ENCODE data around the gene USP9X.

DNA sequence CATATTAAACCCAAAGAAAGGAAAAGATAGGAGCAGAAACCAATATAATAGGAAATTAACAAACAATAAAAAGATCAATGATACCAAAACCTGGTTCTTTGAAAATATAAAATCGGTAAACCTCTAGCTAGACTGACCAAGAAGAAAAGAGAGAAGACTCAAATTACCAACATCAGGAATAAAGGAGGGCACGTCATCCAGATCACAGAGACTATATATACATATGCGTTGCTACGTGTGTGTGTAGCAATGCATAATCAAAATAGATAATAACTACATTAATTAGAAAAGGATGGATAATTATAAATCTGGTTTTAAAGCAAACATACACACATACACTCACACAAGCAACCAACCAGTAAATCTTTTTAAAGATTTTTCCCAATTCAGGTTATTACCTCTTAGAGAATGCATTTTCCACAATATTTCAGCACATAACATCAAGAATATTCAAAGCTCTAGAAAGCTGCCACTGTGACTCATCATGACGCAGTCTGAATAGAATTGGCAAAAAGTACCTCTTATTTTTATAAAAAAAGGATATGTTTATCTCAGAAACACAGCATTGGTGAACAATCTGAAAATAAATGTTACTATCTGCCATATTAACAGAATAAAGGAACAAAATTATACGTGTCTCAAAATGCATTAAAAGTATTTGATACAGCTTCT is 41.4 kb upstream of the USP9X start:
- TF ChIP-seq, protein P1, sequence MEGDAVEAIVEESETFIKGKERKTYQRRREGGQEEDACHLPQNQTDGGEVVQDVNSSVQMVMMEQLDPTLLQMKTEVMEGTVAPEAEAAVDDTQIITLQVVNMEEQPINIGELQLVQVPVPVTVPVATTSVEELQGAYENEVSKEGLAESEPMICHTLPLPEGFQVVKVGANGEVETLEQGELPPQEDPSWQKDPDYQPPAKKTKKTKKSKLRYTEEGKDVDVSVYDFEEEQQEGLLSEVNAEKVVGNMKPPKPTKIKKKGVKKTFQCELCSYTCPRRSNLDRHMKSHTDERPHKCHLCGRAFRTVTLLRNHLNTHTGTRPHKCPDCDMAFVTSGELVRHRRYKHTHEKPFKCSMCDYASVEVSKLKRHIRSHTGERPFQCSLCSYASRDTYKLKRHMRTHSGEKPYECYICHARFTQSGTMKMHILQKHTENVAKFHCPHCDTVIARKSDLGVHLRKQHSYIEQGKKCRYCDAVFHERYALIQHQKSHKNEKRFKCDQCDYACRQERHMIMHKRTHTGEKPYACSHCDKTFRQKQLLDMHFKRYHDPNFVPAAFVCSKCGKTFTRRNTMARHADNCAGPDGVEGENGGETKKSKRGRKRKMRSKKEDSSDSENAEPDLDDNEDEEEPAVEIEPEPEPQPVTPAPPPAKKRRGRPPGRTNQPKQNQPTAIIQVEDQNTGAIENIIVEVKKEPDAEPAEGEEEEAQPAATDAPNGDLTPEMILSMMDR (IDR thresholded peaks at IDR 0.05) = no peak
- TF ChIP-seq POLR2AphosphoS5 (IDR thresholded peaks at IDR 0.05) = no peak
- TF ChIP-seq POLR2A (IDR thresholded peaks at IDR 0.05) = no peak

Measured in transverse colon (tissue), 4 donors.